ENCODE data around the gene KLF4. TPM values are rescaled to one million over a fixed set of nuclear protein-coding genes. Genes with fewer than 3 reads are reported as not detected.

KLF4 gene
- total RNA-seq, 3 donors from 2014 or later (not counting 1 experiment from before 2014, with no cell fraction given), result 29.8 to 162 (median 29.8) TPM

GRCh38 chr9:107488375-107489143 is 1.0 kb downstream of the KLF4 start:
- intact Hi-C loops (cut with micrococcal nuclease), result no loop called here
- peaks cover 17% of the 10 kb centered on the region for H3K27me3 ChIP-seq (ENCODE audit: control insufficient read depth, insufficient read depth, low read length)
- peak overlapping the region; percentile 31 for H3K27ac ChIP-seq (ENCODE audit: low read length)
- 2% methylated on average over 80 of the region's 80 CpGs for WGBS (ENCODE audit: insufficient coverage)
- peak overlapping the region; percentile 54 to 72 for H3K27ac Mint-ChIP-seq
- H3K4me1 Mint-ChIP-seq, result peaks cover 20 to 28% of the 10 kb centered on the region in 2 donors
- no peak for TF ChIP-seq CTCF (IDR thresholded peaks at IDR 0.05)
- ATAC-seq (peak; percentile 28 to 66 (median 43)), DNase-seq (peak; percentile 27 to 29)
- no peaks in the 10 kb centered on the region for H3K36me3 Mint-ChIP-seq
- H3K27me3 Mint-ChIP-seq (ENCODE audit: low read depth in 2 of 2), result peaks cover 43 to 51% of the 10 kb centered on the region in 2 donors
- H3K9me3 Mint-ChIP-seq, result no peaks in the 10 kb centered on the region
- peak overlapping the region; percentile 90 for H3K4me3 Mint-ChIP-seq
- H3K4me3 ChIP-seq (ENCODE audit: low read length), result peak overlapping the region; percentile 42
- no peaks in the 10 kb centered on the region for H3K9me3 ChIP-seq (ENCODE audit: control insufficient read depth, insufficient read depth, low read length)
- H3K36me3 ChIP-seq (ENCODE audit: control insufficient read depth, insufficient read depth, low read length), result no peaks in the 10 kb centered on the region
- peaks cover 33% of the 10 kb centered on the region for H3K4me1 ChIP-seq (ENCODE audit: control insufficient read depth, insufficient read depth, low read length)

GRCh38 chr9:107487521-107488374 is 1.8 kb downstream of the KLF4 start:
- Mint-ChIP-seq H3K4me3 (peak overlapping the region; percentile 58), H3K36me3 (no peaks in the 10 kb centered on the region), H3K27me3 (ENCODE audit: low read depth in 2 of 2) (peaks cover 43 to 56% of the 10 kb centered on the region in 2 donors), H3K27ac (peak overlapping the region; percentile 41 to 54), H3K9me3 (no peaks in the 10 kb centered on the region), H3K4me1 (peaks cover 20 to 28% of the 10 kb centered on the region in 2 donors)
- DNase-seq (peak in 1 of 2 donors; percentile 22), ATAC-seq (peak in 1 of 3 donors; percentile 7)
- no peak for TF ChIP-seq CTCF (IDR thresholded peaks at IDR 0.05)
- no peaks in the 10 kb centered on the region for H3K36me3 ChIP-seq (ENCODE audit: control insufficient read depth, insufficient read depth, low read length)
- H3K9me3 ChIP-seq (ENCODE audit: control insufficient read depth, insufficient read depth, low read length), result no peaks in the 10 kb centered on the region
- peaks cover 33% of the 10 kb centered on the region for H3K4me1 ChIP-seq (ENCODE audit: control insufficient read depth, insufficient read depth, low read length)
- H3K27ac ChIP-seq (ENCODE audit: low read length), result no peak overlapping the region
- H3K4me3 ChIP-seq (ENCODE audit: low read length), result peak overlapping the region; percentile 42
- 16% methylated on average over 91 of the region's 91 CpGs for WGBS (ENCODE audit: insufficient coverage)
- peaks cover 17% of the 10 kb centered on the region for H3K27me3 ChIP-seq (ENCODE audit: control insufficient read depth, insufficient read depth, low read length)
- intact Hi-C loops (cut with micrococcal nuclease), result no loop called here

DNA sequence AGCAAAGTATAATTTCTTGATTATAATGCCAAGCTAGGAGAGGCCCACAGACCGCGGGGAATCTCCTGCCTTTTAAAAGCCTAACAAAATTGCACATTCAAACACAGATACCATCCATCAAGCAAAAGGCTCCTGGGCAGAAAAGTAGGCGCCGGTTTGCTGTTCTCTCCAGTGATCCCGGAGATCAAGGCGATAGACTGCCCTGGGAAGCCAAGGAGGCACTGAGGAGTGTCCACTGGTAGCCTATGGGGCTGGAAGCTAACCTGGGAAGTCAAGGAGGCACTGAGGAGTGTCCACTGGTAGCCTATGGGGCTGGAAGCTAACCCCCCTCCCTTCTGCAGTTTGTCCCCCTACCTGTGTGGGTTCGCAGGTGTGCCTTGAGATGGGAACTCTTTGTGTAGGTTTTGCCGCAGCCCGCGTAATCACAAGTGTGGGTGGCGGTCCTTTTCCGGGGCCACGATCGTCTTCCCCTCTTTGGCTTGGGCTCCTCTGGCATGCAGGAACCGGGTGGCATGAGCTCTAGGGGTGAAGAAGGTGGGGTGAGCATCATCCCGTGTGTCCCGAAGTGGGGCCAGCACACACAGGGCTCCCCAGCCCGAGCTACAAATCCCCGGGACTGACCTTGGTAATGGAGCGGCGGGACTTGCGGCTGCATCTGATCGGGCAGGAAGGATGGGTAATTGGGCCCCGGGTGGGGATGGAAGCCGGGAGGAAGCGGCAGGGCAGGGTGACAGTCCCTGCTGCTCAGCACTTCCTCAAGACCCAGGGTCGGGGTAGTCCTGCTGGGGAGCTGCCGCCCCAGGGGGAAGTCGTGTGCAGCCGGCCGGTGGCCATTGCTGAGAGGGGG is 2.7 kb downstream of the KLF4 start:
- H3K9me3 ChIP-seq (ENCODE audit: control insufficient read depth, insufficient read depth, low read length), result no peaks in the 10 kb centered on the region
- no peaks in the 10 kb centered on the region for H3K9me3 Mint-ChIP-seq
- no peaks in the 10 kb centered on the region for H3K36me3 ChIP-seq (ENCODE audit: control insufficient read depth, insufficient read depth, low read length)
- H3K4me3 Mint-ChIP-seq, result peak overlapping the region; percentile 69
- no peak for DNase-seq
- no peak overlapping the region for H3K4me3 ChIP-seq (ENCODE audit: low read length)
- peaks cover 33% of the 10 kb centered on the region for H3K4me1 ChIP-seq (ENCODE audit: control insufficient read depth, insufficient read depth, low read length)
- H3K27ac Mint-ChIP-seq, result no peak overlapping the region
- peaks cover 20 to 28% of the 10 kb centered on the region in 2 donors for H3K4me1 Mint-ChIP-seq
- WGBS (ENCODE audit: insufficient coverage), result 87% methylated on average over 31 of the region's 31 CpGs
- no peak overlapping the region for H3K27ac ChIP-seq (ENCODE audit: low read length)
- no peaks in the 10 kb centered on the region for H3K36me3 Mint-ChIP-seq
- H3K27me3 ChIP-seq (ENCODE audit: control insufficient read depth, insufficient read depth, low read length), result peaks cover 17% of the 10 kb centered on the region
- H3K27me3 Mint-ChIP-seq (ENCODE audit: low read depth in 2 of 2), result peaks cover 37 to 49% of the 10 kb centered on the region in 2 donors
- intact Hi-C loops (cut with micrococcal nuclease), result no loop called here
- TF ChIP-seq CTCF (IDR thresholded peaks at IDR 0.05), result no peak
- no peak for ATAC-seq
